ENCODE results near the gene CORO1C. TPM values are rescaled to one million over a fixed set of nuclear protein-coding genes. Genes with fewer than 3 reads are reported as not detected.

Gene CORO1C
- total and polyA plus RNA-seq, 10 donors, result 12.0 to 119 (median 74.8) TPM

DNA sequence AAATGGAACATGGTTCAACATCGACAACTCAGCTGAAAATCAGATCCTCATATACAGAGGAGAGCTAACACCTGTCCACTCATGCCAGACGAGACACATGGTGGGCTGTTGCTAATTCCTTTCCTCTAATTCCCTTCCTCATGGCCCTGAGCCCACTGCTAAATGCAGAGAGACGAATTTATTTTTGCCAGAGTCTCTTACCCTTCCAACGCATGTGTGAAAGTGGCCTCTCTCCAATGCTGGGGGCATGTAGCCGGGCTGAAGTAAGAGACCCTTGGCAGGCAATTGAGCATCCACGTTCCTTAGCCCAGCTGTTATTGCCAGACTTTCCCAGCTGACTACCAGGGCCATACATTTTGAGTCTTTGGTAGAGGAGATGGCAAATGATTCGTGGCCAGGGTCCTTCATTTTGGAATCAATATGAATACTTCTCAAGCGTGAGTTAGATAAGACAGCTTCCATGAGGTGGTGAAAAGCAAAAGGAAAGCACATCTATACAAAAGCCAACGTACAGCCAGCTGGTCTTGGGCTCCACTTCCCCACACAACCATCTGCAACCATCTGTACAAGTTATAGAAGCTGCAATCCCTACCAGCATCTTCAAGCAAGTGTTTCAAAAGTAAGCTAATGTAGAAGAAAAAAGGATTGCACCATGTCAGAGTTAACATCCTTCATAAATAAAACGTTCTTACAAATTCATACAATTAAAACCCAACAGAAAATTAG, 28.6 kb downstream of the CORO1C start:
- no peak for TF ChIP-seq POLR2A (IDR thresholded peaks at IDR 0.05)
- TF ChIP-seq POLR2AphosphoS5 (IDR thresholded peaks at IDR 0.05), result no peak
- TF ChIP-seq, protein P1, sequence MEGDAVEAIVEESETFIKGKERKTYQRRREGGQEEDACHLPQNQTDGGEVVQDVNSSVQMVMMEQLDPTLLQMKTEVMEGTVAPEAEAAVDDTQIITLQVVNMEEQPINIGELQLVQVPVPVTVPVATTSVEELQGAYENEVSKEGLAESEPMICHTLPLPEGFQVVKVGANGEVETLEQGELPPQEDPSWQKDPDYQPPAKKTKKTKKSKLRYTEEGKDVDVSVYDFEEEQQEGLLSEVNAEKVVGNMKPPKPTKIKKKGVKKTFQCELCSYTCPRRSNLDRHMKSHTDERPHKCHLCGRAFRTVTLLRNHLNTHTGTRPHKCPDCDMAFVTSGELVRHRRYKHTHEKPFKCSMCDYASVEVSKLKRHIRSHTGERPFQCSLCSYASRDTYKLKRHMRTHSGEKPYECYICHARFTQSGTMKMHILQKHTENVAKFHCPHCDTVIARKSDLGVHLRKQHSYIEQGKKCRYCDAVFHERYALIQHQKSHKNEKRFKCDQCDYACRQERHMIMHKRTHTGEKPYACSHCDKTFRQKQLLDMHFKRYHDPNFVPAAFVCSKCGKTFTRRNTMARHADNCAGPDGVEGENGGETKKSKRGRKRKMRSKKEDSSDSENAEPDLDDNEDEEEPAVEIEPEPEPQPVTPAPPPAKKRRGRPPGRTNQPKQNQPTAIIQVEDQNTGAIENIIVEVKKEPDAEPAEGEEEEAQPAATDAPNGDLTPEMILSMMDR (IDR thresholded peaks at IDR 0.05 in 8 of 11, conservative IDR thresholded peaks at IDR 0.05 in 3 of 11), result no peak
- intact Hi-C loops (cut with DNase I; ENCODE audit: low total_unique reads), result no loop called here
- no peak for DNase-seq
- 68 to 76% (median 73%) methylated on average over 10 of the region's 10 CpGs for WGBS, 5 donors
- Histone ChIP-seq H3K27ac (peak overlapping the region in 2 of 8 donors; percentile 32 to 57), H3K27me3 (replicated peaks in 1 of 7) (no peaks in the 10 kb centered on the region), H3K4me3 (no peak overlapping the region), H3K9me3 (no peaks in the 10 kb centered on the region), H3K4me1 (peaks cover 0 to 63% (median 17%) of the 10 kb centered on the region in 6 donors), H3K36me3 (peaks cover 0 to 35% (median 21%) of the 10 kb centered on the region in 6 donors)

DNA sequence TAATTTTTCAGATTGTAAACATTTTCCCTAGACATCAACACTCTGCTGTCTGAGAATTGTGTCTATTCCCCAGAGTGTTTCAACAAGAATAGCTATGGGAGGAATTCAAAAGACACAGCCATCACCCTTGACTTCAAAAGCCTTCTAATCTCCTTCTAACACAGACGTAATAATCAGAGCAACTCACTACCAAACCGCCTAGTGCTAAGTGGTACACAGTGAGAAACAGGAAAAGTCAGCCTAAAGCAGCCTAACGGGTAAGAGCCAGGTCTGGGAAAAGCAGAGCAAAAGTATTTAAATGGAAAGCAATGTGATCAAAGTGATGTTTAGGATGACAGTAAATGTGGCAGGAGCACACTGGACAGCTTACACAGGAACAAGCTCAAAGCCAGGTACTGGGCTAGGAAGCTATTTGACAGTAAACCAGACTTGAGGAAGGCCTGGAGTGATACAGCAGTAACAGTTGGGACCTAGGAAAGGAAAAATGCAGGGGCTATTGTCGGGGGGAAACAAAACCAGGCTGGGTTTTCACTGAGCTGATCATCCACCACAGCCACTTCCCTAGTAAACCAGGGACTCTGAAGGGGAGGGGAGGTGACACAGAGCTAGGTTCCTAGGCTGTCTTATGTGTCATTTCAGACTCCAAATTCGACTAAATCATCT, 29.4 kb downstream of the CORO1C start:
- TF ChIP-seq POLR2A (IDR thresholded peaks at IDR 0.05) (no peak), POLR2AphosphoS5 (IDR thresholded peaks at IDR 0.05) (no peak)
- TF ChIP-seq, protein P1 (IDR thresholded peaks at IDR 0.05 in 8 of 11, conservative IDR thresholded peaks at IDR 0.05 in 3 of 11), result no peak
- H3K27ac ChIP-seq, result peak overlapping the region in 6 of 8 donors; percentile 11 to 57 (median 35)
- no peaks in the 10 kb centered on the region for H3K27me3 ChIP-seq (replicated peaks in 1 of 7)
- no peak for DNase-seq
- H3K36me3 ChIP-seq, result peaks cover 0 to 40% (median 21%) of the 10 kb centered on the region in 6 donors
- H3K4me1 ChIP-seq, result peaks cover 0 to 63% (median 17%) of the 10 kb centered on the region in 6 donors
- H3K9me3 ChIP-seq, result no peaks in the 10 kb centered on the region
- WGBS, 5 donors, result 36 to 48% (median 41%) methylated on average over 5 of the region's 5 CpGs
- intact Hi-C loops (cut with DNase I; ENCODE audit: low total_unique reads), result no loop called here
- no peak overlapping the region for H3K4me3 ChIP-seq

DNA sequence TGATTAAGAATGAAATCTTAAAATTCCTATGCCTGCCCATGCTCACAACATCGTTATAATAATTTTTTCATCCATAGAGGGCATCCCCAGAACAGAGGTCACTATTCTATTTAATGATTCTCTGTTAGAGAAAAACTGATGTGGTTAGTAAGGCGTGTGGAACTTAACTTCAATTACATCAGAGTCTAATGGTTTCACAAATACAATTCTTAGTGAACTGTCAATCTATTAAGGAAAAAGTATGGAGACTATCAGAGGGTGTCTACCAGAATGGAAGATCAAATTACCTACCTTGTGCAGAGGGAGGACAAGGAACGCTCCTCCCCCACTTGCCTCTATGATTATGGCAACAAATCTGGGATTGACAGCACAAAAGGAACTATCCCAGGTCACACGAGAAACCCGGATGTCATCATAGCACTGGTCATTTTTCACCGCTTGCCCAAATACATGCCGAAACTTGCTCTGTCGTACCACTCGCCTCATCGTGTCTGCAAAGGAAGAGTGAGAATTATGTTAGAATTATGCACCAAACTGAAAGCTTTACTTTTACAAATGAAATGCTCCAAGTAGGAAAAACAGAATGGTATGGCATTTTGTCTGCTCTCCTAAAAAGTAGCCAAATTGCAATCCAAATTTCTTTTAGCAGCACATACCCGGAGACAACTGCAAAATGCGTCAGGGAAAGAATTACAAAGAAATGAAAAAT, 30.3 kb downstream of the CORO1C start:
- no peak for DNase-seq
- Histone ChIP-seq H3K4me1 (peaks cover 0 to 68% (median 19%) of the 10 kb centered on the region in 6 donors), H3K27ac (peak overlapping the region in 5 of 8 donors; percentile 32 to 57 (median 35)), H3K4me3 (no peak overlapping the region), H3K27me3 (replicated peaks in 1 of 7) (no peaks in the 10 kb centered on the region), H3K9me3 (no peaks in the 10 kb centered on the region), H3K36me3 (peaks cover 0 to 40% (median 21%) of the 10 kb centered on the region in 6 donors)
- intact Hi-C loops (cut with DNase I; ENCODE audit: low total_unique reads), result no loop called here
- TF ChIP-seq POLR2A (IDR thresholded peaks at IDR 0.05) (no peak), POLR2AphosphoS5 (IDR thresholded peaks at IDR 0.05) (no peak)
- TF ChIP-seq, protein P1 (IDR thresholded peaks at IDR 0.05 in 8 of 11, conservative IDR thresholded peaks at IDR 0.05 in 3 of 11), result no peak
- WGBS, 5 donors, result 71 to 86% (median 74%) methylated on average over 12 of the region's 12 CpGs

Measured in spleen (tissue), 11 donors.